A549 treated with RU486 at 1 μM for 4 hours (cell line): ENCODE data around the gene LHCGR. TPM values are rescaled to one million over a fixed set of nuclear protein-coding genes. Genes with fewer than 3 reads are reported as not detected.

Source experiments
- total RNA-seq: library from RNA; stranded (reverse); fragments of 200-300 nt; extraction: Qiagen RNA extraction; gene quantifications from 5 replicates; pipeline ENCODE4 v1.2.3, GENCODE V29; 2022; ENCODE audit warnings: low read depth

Gene LHCGR
- not detected in 5 replicates for total RNA-seq

DNA sequence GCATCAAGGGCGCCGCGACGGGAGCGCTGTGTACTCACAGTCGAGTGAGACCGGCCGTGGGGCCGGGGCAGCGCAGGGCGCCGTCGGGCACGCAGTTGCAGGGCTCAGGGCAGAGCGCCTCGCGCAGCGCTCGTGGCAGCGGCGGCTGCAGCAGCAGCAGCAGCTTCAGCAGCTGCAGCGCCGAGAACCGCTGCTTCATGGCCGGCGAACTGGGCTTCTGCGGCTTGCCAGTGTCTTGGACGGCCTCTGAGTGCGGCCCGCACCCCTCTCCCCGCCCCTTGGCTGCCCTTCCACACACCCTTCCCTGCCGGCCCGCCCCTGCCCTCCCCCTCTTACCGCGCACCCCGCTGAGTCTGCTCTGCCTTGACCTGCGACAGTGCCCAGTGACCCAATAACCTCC is at the start of gene LHCGR:
Gene LHCGR (minus strand): TSS at position 252 of the 400 bp plus-strand sequence. CDS start 53 bp downstream, at position 199.

Other genes starting within 250 kb of the LHCGR start
- gene STON1, start 225.6 kb downstream of the LHCGR start, total RNA-seq = 0.30 to 0.50 TPM (median 0.44 TPM) in 5 replicates
- gene GTF2A1L, start 137.9 kb downstream of the LHCGR start, total RNA-seq = not detected in 5 replicates